GM18861 (cell line): ENCODE results near the gene DYDC2.
A peak's percentile ranks its signal among the peaks of the same experiment; 100 is the strongest.

Experiments used
- ATAC-seq: cut with Tn5 transposase; IDR thresholded peaks from one replicate; pipeline ENCODE4 v1.9.1; 2021; ENCODE audit not compliant: unreplicated experiment

DYDC2 gene

DNA sequence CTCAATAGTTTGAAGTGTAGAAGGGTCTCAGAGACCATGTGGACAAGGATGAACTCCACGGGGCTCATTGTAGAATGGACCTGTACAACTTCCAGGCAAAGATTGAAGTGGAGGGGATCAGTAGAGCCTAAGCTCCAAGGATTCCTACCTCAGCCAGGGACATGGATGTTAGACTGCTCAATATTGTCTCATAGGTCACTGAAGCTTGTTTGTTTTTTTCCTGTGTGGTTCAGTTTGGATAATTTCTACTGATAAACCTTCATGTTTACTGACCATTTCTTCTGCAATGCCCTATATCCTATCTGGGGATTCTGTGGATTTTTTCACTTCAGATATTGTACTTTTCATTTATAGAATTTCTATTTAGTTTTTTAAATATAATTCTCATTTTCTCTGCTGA, 8.9 kb downstream of the DYDC2 start:
- ATAC-seq = no peak

DNA sequence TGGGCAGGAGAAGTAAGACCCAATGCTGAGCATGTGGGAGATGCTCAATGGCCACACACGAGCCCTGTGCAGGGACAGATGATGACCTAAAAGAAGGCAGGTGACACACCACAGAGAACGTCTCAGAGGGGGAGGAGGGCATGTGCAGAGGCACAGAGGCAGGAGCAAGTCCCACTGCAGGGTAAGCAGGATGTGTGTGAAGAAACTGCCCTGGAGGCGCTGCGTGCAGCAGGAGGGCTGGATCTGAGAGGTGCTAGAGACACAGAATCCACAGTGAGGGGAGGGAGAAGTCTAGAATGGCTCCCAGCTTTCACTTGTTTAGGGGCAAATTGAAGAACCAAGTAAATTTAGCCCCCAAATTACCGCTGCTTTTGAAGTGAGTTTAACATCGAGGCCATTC, 14.9 kb downstream of the DYDC2 start:
- ATAC-seq = no peak

DNA sequence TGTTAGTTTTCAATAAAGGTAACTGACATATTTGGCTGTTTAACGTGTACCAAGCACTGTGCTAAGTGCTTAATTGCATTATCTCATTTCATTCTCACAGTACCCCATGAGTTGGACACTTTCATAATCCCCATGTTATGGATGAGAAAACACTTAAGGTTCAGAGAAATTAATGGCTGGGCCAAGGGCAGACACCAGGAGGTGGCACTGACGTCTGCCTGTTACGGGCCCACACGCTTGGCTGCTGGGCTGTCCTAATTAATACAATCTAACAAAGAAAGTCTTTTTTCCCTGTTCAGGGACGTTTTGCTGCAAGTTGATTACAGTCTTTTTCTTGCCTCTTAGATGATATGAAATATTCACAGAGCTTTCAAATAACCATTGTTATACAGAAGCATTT, 16.1 kb downstream of the DYDC2 start:
- no peak for ATAC-seq

DNA sequence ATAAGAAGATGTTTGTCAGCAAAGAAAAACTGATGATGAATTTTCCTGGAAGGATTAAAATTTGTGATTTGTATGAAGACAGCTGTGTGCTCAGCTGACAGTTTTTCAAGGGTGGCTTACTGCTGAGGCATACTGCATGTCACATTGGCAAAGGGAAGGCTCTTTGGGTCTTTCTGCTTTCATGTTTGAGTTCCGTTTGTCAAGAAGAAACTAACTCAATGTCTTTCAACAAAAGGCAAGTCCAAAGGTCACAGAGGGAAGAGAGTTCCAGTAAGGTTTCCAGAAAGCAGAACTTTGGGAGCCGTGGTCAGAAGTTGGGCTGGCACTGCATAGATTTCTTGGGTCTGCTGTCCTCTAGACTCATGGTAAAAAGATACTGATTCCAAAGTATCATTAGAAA, 16.9 kb downstream of the DYDC2 start:
- no peak for ATAC-seq

DNA sequence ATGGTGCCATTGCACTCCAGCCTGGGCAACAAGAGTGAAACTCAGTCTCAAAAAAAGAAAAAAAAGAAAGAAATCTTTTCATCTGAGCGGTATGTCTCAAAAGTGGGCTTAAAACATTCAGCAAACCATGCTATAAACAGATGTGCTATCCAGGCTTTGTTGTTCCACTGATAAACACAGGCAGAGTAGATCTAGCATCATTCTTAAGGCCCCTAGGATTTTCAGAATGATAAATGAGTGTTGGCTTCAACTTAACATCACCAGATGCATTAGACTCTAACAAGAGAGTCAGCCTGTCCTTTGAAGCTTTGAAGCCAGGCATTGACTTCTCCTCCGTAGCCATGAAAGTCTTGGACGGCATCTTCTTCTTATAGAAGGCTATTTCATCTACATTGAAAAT, 23.1 kb downstream of the DYDC2 start:
- no peak for ATAC-seq

DNA sequence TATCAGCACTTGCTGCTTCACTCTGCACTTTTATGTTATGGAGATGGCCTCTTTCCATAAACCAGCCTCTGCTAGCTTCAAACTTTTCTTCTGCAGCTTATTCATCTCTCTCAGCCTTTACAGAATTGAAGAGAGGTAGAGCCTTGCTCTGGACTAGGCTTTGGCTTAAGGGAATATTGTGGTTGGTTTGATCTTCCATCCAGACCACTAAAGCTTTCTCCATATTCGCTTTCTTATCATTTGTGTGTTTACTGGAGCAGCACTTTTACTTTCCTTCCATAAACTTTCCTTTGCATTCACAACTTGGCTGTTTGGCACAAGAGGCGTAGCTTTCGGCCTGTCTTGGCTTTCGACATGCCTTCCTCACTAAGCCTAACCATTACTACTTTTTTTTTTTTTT, 23.6 kb downstream of the DYDC2 start:
- ATAC-seq = no peak

DNA sequence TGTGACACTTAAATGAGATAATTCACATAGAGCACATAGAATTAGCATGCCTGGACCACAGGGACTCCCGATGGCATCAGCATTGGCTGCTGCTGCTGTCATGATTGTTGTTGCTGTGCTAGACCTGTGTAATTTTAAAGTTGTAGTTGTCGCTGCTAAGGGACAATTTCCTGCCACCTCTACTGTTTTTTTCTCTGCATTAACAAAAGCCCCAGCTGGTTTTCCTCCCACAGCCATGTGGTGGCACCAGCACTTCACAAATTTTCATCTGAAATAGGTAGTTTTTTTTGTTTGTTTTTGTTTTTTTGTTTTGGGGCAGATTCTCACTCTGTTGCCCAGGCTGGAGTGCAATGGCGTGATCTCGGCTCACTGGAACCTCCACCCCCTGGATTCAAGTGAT, 26.4 kb downstream of the DYDC2 start:
- ATAC-seq = no peak

DNA sequence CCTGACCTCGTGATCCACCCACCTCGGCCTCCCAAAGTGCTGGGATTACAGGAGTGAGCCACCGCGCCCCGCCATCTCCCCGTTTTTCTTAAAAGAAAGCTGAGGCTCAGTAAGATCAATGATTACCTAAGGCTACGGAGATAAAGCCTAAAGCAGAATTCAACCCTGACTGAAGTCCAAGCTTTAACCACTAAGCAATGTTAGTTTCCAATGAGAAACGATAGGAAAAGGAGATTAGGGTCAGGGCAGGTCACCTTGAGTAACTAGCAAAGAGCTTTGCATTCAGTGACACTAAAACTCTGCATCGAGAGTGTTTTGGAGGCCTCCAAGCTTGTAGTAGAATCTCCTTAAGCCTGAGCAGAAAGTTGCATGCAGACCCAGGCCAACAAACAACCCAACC, 34.2 kb downstream of the DYDC2 start:
- ATAC-seq = no peak

DNA sequence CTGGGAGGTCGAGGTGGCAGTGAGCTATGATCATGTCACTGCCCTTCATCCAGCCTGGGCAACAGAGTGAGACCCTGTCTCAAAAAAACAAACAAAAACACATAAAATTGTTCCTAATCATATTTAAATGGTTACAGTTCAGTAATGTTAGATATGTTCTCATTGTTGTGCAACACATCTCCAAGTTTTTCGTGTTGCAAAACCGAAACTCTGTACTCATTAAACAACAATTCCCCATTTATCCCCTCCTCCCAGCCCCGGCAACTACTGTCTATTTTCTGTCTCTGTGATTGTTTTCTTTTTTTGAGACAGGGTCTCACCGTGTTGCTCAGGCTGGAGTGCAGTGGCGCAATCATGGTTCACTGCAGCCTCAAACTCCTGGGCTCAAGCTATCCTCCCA, 35.7 kb downstream of the DYDC2 start:
- ATAC-seq = no peak

DNA sequence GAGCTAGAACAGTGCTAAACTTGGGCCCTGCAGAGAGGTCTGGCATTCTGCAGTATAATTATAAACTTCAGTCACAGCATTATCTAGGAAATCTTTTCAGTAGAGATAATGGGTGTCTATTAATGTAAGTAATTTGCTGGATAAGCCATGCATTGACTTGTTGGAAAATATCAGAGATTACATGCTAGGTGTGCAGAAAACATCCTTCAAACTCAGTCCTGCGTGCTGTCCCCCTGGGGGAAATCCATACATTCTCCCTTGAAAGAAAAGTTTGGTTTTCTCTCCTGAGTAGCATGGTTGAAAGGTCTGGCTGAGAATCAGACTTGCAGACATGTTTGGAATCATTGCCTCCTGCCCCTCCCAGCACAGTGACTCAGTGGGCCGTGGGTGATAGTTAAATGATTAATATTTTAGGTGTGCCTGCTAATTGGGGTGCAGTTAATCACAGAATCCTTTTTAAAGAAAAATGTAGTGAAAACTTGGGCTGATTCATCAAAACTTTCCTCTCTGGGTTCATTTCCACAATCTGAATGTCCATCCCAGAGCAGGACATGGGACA, 37.9 kb downstream of the DYDC2 start:
- ATAC-seq = no peak

DNA sequence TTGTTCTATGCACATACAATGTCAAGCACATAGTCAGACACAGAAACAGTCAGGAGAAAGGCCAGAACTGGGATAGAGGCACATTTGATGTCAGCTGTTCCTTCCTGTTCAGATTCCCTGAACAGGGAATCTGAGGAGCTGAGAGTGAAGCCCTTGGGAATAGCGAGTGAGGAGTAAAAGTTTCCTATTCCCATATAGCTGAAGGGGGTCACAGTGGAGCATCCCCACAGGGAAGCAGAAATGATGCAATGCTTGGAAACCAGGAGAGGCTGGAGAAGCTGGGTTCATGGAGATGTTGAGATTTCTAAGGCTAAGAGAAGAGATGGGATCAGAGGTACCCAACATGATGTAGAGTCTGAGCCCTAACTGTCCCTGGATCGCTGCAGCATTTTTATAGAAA, 40.4 kb downstream of the DYDC2 start:
- no peak for ATAC-seq

DNA sequence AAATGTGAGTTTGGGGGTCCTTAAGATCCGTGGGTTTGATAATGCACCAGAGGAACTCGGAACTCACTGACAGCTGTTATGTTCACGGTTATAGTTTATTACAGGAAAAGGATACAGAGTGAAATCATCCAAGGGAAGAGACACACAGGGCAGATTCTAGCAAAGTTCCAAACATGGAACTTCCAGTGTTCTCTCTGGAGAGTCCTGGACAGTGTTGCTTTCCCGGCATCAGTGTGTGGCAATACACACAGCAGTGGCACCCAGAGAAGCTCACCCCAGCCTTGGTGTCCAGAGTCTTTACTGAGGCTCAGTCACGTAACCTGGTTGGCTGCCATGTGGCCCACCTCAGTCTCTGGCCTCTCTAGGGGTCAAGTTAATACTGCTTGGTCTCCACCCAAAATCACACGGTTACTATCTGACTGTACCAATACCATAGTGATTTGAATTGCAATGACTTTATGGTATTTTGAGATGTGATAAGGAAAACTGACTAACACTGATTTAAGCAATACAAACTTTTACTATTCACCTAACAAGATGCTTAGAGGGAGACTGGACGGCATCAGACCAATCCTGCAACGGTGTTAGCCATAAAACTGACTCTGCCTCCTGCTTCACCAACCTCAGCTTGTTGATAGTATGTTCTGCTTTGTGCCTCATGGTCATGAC, 43.7 kb downstream of the DYDC2 start:
- ATAC-seq = no peak

DNA sequence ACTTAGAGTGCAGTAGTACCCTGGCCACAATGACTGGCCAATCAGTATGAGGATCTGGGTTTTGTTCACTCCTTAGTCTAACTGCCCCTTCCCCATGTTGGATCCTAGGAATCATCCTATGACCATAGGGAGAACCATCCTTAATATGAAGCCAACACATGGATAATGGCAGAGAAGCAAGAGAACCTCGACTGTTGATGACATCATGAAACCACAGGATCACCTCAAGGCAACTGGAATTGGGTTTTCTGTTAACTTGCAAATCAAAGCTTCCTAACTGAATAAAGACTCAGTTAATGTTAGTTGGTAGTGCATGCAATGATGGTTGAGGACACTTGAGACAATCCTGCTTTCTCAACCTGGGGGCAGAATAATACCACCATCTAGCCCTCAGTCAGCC, 48.5 kb downstream of the DYDC2 start:
- no peak for ATAC-seq

DNA sequence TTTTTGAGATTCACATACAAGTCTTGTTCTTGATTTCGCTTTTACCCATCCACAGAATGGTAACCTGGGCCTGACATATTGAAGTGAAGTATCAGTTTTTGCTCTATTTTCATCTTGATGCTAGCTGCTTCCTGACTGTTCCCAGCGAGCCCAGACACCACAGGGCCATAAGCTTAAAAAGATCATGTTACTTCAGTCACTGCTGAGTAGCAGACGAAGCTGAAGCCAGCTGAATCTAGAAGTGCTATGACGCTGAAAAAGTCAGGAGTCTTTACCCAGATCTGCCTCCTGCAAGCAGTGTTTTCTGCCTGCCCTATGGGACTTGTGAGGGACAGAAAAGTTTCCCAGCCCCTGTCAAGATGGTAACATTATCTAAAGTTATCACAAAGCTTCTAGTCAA, 49.0 kb downstream of the DYDC2 start:
- ATAC-seq = no peak

DNA sequence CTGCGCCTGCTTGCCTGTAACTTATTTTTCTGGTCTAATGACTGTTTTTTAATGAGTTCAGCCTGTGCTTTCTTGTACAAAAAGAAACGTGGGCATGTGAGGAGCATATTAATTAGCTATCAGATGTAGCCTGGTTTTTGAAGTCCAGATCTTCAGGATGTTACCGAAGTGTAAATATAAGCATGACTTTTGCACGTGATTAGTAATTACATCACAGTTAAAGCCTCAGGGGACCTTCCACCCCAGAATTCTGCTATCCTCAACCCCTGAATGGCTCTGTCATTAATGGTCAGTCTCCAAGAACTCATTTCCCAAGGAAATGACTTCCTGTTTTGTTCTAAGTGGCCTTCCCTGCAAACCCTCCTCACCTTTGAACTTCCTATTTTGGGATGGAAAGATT, 49.6 kb downstream of the DYDC2 start:
- ATAC-seq = no peak

DNA sequence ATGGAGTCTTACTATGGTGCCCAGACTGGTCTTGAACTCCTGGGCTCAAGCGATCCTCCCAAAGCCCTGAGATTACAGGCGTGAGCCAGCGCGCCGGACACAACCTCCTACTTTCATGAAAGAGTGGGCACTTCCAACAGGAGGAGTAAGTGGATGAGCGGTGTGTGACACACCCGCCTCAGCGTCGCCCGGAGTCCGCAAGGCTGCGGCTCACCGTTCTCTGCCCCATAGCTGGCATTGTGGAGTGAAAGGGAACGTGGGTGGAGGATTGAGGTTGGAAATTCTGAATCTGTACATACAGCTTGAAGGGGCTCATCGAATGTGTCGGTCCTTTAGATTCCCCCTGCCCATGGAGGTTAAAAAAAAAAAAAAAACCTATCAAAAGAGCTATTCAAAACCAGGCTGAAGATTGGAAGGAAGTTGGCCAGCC, 51.2 kb downstream of the DYDC2 start:
- peak; percentile 15 for ATAC-seq

DNA sequence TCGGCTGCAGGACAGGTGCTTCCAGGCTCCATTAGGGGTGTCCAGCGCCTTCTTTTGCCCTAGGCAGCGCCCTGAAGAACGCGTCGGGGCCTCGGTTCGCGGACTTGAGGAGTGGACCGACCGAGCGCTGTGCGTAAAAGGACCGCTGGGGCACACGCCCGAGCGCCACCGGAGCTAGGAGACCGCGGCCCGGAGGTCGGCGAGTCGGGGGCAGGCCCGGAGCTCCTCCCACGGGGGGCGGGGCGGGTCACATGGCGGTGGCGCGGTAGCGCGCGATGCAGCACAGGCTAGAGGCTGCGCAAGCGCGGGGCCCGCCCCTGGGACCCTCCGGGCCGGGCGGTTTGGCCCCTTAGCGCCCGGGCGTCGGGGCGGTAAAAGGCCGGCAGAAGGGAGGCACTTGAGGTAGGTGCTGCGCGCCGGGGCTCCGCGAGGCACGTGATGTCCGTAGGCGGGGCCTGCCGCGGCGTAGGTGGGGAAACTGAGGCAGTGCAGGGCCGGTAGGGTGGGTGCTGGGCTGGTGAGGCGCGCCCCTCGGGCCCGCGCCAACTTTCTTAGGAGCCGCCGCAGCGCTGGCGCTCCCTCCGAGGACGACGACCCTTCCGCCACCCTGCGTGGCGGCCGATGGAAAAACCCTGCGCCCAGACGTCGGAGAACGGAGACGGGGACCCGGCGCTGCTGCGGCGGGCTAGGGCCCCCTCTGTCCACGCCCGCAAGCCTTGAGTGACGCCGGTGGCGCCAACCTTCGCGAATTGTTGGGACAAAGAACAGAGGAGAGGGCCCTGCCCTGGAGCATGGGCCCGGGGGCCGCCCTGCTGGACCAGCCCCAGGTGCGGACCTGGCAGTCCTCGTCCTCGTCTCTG, 51.9 kb downstream of the DYDC2 start, which contains the start of gene PRXL2A:
TSS of gene PRXL2A (plus strand) at position 310 of the 860 bp plus-strand sequence. CDS start 11,917 bp downstream, outside the sequence.
- ATAC-seq = peak; percentile 89

DNA sequence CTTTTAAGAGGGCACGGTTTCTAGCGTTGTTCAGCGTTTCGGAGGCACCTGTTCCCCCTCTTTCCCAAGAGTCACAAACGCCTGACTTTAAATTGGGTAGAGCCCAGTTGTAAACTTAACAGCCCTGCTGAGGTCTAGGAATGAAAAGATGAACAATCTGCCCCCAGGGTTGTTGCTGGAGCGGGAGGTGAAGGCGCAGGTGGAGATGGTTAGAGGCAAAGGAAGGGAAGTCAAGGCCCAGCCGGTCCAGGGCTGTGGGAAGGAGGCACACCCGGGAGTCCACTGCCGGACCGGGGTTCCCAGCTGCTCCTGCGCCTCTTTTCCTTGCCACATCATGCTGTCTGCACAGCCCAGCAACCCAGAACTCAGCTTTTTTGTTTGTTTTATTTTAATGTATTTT, 52.5 kb downstream of the DYDC2 start:
- ATAC-seq = no peak

DNA sequence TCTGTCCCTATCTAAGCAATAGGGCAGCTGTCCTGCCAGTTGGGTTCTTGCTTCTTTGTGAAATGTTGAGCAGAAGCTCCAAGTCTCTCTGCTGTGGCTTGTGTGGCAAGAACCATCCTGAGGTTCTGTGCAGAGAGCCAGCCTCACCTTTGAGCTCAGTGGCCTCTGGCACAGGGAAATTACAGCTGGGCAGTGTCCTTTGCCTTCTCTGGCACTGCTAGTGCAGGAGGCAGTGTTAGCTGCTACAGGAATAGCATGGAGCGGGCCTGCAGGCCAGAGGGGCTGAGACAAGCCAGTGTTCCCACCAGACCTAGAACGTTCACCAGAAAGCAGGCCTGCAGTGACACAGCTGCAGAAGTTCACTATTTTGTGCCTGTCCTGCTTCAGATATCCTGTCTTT, 53.5 kb downstream of the DYDC2 start:
- ATAC-seq = no peak

DNA sequence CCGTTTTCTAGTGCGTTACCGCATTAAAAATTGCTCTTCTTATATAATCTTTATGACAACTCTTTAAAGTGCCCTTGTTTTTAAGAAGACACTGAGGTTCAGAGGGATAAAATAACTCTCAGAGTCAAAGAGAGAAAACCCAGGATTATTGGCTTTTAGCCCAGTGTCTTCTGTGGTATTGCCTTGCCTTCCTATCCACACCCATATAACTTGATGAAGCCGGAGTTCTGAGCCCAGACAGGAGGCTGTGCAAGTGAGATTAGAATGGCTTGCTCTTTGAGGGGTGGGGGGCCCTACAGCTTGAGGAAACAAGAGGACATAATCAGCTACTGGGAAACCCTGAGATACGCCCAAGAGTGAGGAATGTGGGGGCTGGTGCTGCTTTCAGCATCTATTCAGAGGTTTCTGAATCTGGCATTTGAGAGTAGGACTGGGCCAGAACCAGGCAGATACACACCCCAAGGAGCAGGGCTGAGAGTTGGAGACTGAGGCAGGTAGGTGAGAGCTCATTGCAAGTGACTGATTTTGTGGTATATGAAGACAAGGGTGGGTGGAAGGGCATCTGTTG, 54.1 kb downstream of the DYDC2 start:
- ATAC-seq = no peak

DNA sequence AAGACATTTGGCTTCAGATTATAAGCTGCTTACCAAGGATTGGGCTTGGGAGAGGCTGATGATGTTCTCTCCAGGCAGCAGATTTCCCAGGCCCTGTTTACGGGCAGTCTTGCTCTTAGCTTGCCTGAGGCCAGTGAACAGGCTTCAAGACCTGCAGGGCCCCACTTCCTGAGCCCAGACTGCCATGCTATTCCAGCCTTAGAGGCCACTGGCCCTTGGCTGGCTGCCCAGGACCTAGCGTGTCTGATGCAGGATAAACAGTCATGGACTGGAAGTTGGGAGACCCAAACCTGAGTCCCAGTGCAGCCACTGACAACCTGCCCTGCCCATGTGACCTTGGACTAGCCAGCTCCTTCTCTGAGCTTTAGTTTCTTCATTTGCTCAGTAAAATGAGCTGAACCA, 54.7 kb downstream of the DYDC2 start:
- no peak for ATAC-seq

DNA sequence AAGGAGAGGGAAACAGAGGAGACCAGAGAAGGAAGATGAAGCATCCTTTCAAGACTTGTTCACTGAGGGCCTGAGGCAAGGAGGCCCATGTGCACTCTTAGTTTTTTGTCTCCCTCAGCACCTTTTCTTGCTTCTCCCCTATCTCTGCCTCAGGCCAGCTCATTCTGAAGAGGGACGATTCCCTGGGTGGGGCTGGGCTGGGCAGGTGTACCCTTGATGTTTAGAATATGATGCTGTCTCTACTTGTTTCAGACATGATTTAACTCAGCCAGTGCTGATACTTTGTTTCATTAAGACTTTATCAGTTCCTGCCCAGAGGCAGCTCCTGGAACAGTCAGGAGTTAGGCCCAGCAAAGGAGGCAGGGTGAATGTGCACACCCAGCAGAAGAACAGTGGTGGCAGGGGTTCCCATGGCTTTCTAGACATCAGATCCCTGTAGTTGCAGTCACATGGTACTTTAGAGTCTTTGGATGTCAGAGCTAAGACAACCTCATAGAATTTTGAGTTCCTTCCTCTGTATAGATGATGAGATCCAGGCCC, 55.2 kb downstream of the DYDC2 start:
- no peak for ATAC-seq
